ENCODE measurements around the gene CCDC33.

DNA sequence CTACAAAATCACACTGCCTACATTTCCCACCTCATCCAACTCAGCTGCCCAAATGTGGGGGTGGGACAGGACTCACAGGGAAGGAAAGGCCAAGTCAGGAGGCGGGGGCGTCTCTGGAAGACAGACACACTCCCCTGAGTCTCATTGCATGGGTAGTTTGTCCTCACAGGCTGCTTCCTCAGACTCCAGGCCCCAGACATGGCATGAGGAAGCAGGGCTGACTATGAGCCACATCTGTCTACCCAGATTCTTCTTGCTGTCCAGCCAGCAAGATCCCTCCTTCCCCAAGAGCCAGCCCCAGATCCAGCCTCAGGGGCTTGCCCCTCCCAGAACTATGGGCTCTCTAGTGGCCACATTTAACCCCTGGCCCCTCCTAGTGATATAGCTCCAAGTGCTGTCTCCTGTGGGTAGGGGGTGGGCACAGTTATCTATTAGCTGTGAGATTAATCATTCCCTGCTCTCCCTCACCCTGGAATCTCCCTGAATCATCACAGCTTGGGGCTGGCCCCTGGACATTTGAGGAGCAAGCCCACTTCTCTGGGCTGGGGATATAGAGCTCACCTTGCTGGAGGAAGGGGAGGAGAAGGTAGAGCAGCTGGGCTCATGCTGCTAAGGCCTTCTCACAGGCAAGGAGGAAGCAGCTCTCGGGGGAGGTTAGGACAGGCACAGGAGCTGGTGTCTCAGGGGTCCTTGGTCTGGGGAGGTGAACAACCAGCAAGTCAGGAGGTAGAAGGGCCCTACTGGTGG is 2.1 kb upstream of the CCDC33 start:
- no peak for TF ChIP-seq EZH2 (IDR thresholded peaks at IDR 0.05; ENCODE audit: low read depth, unreplicated experiment)
- TF ChIP-seq, protein P1, sequence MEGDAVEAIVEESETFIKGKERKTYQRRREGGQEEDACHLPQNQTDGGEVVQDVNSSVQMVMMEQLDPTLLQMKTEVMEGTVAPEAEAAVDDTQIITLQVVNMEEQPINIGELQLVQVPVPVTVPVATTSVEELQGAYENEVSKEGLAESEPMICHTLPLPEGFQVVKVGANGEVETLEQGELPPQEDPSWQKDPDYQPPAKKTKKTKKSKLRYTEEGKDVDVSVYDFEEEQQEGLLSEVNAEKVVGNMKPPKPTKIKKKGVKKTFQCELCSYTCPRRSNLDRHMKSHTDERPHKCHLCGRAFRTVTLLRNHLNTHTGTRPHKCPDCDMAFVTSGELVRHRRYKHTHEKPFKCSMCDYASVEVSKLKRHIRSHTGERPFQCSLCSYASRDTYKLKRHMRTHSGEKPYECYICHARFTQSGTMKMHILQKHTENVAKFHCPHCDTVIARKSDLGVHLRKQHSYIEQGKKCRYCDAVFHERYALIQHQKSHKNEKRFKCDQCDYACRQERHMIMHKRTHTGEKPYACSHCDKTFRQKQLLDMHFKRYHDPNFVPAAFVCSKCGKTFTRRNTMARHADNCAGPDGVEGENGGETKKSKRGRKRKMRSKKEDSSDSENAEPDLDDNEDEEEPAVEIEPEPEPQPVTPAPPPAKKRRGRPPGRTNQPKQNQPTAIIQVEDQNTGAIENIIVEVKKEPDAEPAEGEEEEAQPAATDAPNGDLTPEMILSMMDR (conservative IDR thresholded peaks at IDR 0.05; ENCODE audit: low read depth in 2 of 2), result no peak
- TF ChIP-seq EZH2phosphoT487 (IDR thresholded peaks at IDR 0.05; ENCODE audit: unreplicated experiment), result no peak
- TF ChIP-seq, protein P2, sequence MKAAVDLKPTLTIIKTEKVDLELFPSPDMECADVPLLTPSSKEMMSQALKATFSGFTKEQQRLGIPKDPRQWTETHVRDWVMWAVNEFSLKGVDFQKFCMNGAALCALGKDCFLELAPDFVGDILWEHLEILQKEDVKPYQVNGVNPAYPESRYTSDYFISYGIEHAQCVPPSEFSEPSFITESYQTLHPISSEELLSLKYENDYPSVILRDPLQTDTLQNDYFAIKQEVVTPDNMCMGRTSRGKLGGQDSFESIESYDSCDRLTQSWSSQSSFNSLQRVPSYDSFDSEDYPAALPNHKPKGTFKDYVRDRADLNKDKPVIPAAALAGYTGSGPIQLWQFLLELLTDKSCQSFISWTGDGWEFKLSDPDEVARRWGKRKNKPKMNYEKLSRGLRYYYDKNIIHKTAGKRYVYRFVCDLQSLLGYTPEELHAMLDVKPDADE (IDR thresholded peaks at IDR 0.05), result no peak
- no peak for TF ChIP-seq REST (IDR thresholded peaks at IDR 0.05; ENCODE audit: unreplicated experiment)

Data from GM23338 (cell line).